Measurements from ENCODE around the gene INTS14.

DNA sequence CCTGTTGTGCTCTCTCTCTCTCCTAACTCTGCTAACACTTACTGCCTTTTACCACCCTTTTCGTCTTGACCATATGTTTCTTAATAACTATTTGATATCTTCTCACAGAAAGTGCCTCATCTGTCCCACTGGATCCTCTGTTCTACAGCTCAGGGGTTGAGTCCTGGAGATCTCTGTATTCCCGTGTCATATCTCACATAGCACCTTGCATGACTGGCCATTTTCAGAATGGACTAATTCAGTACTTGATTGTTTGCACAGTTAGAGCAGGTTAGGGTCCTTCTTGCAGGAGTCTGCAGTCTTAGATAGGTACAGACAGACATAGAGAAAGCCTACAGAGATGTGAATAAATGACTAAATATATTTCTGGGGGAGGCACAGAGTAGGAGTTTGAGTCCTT, 59.7 kb downstream of the INTS14 start:
- TF ChIP-seq EZH2 (IDR thresholded peaks at IDR 0.05) = no peak
- TF ChIP-seq, protein P1, sequence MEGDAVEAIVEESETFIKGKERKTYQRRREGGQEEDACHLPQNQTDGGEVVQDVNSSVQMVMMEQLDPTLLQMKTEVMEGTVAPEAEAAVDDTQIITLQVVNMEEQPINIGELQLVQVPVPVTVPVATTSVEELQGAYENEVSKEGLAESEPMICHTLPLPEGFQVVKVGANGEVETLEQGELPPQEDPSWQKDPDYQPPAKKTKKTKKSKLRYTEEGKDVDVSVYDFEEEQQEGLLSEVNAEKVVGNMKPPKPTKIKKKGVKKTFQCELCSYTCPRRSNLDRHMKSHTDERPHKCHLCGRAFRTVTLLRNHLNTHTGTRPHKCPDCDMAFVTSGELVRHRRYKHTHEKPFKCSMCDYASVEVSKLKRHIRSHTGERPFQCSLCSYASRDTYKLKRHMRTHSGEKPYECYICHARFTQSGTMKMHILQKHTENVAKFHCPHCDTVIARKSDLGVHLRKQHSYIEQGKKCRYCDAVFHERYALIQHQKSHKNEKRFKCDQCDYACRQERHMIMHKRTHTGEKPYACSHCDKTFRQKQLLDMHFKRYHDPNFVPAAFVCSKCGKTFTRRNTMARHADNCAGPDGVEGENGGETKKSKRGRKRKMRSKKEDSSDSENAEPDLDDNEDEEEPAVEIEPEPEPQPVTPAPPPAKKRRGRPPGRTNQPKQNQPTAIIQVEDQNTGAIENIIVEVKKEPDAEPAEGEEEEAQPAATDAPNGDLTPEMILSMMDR (IDR thresholded peaks at IDR 0.05) = no peak
- TF ChIP-seq EZH2phosphoT487 (IDR thresholded peaks at IDR 0.05) = no peak
